GM21737 (cell line): ENCODE data around the gene ECHS1.
"Not testable (repeated sequence)": the region's sequence is repeated elsewhere in the genome, so short reads cannot be mapped to it uniquely, and the experiment has no call there.

Experiments
- ATAC-seq: cut with Tn5 transposase; IDR thresholded peaks from one replicate; pipeline ENCODE4 v1.9.1; 2021; ENCODE audit warnings: mild to moderate bottlenecking, moderate library complexity; ENCODE audit not compliant: unreplicated experiment

Gene ECHS1

DNA sequence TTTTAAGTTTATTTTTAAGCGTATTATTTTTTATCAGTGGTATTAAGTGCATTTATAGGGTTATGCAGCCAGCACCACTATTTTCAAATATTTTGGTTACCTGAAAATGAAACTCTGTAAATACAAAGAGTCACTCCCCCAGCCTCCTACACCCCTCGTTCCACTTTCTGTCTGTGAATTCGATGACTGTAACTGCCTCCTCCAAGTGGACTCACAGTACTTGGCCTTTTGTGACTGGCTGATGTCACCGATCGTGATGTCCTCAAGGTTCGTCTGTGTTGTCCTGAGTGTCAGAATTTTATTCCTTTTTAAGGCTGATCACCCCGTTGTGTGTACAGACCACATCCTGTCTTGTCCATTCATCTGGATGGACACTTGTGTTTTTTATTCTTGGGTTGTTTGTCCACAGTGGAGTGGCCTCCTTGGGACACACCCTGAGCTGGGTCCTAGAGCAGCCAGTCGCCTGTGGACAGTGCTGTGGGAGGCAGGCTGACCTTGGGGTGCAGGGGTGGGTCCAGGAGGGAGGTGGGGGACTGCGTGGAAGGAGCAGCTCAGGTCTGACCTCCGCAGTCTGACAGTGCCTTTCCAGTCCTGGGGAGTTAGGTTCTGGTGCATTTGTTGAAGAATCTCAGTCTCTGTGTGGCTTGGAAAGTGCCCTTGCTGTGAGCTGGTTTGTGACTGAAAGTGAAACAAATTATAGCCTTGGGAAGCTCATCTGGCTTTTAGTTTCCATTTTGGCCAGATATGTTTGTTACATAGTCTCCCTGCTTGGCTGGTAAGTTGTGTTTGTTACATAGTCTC is 27.7 kb upstream of the ECHS1 start:
- peak; percentile 51 for ATAC-seq

DNA sequence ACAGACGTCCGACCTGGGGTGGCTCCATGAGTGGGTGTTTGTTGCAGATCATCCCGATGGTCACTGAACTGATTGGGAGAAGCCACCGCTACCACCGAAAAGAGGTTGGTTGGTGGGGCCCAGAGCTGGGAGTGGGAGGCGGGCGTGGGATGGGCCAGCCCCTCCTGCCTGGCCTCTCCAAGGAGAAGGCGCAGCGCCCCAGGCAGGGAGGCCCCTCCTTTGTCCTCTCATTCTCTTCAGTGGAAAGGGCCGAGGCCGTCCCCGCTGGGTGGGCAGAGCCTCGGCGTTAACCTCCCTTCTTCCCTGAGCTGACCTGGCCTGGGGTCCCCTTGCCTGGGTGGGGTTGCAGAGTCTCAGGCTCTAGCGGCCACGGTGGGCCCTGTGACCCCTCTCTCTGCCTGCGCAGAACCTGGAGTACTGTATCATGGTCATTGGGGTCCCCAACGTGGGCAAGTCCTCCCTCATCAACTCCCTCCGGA is 26.0 kb upstream of the ECHS1 start:
- ATAC-seq: no peak

DNA sequence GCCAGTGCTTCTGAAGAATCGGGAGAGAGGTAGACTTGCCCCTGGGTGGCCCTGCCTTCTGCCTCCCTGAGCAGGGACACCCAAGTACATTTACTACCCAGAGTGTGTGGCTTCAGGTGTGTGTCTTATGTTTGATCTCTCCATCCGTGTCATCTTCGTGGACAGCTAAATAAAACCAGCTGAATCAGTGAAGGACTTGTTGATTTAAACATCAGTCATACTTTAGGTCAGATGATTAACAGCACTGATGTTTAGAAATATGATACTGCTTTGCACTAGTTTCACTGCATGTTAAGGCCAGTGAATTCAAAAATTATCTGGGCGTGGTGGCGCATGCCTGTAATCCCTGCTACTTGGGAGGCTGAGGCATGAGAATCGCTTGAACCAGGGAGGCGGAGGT is 24.8 kb upstream of the ECHS1 start:
- ATAC-seq: no peak

DNA sequence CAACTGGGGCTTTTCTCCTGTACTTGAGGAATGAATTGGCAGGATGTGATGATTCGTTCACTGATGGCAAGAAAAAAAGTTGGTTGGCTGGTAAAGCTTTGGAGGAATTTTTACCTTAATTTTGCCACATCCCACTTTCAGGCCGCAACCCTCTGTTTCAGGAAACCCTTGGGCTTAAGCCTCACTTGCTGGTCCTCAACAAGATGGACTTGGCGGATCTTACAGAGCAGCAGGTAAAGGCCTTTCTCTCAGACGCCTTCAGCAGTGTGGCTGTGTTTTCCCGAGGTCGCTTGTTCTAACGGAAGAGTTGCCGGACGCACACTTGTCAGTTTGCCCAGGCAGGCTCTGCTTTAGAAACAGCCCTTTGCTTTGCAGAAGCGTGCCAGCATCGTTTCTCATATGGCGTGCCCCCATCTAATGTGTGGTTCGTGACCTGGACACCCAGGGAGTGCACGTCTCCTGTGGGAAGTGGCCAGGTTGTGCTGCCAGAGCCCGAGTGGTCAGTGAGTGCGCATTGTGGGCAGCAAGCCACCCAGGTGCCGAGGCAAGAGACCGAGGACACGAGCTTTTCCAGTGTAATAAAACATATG is 23.0 kb upstream of the ECHS1 start:
- no peak for ATAC-seq

DNA sequence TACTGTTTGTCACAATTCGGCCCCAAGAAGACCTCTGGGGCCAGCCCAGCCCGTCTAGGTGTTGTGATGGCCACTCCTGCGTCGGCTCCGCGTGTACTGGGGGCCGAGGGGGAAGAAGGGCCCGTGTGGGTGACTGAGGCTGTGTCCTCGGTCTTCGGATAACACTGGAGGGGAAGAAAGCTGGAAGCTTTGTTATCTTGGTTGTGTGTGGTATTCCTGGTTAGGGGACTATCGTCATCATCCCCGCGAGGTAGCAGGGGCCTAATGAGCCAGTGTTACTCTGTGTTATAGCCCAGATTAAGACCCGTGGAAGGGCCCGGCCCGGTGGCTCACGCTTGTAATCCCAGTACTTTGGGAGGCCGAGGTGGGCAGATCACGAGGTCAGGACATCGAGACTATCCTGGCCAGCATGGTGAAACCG is 21.7 kb upstream of the ECHS1 start:
- no peak for ATAC-seq

DNA sequence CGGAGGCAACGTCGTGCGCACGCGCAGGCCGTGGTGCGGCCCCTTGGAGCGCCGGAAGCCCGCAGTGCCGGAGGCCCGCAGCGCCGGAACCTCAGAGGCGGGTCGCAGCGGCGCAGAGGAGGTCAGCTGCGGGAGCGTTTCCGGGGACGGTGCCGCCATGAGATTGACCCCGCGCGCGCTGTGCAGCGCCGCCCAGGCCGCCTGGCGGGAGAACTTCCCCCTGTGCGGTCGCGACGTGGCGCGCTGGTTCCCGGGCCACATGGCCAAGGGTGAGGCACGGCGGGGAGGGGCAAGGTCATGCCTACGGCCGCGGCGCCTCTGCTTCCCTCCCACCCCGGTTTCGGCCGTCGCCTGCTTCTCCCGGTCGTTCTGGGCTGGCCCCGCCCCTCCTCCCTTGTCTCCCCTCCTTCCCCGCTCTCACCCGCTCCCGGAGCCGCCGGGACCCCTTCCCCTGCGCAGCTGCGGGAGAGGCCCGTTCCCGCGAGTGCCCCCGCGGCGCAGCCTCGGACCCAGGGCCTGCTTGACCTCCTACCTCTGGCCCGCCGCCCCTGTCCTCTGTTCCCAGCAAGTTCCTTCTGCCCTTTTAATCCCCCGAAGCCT is 21.0 kb upstream of the ECHS1 start, which contains the start of gene MTG1:
Gene MTG1, plus strand, starts transcription at position 94 of the 600 bp plus-strand sequence. Its CDS starts 64 bp downstream, at position 158.
- ATAC-seq: peak; percentile 58

DNA sequence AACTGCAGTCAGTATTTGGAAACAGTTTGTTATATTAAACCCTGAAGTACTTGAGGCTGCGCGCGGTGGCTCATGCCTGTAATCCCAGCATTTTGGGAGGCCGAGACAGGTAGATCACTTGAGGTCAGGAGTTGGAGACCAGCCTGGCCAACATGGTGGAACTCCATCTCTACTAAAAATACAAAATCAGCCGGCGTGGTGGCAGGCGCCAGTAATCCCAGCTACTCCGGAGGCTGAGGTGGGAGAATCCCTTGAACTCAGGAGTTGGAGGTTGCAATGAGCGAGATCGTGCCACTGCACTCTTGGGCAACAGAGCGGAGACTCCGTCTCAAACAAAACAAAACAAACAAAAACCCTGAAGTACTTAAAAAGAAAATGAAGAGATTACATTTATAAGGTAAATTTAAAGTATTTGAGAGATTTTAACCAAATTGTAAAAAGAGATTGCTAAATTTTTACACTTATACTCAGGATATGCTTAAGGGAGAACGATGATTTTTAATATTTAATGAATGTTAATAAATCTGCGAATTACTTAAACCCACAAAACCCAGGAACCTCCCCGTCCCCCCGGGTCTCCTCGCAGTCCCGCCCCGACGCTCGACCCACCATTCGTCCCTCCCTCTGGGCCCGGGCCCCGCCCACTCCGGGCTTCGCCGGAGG is 20.4 kb upstream of the ECHS1 start:
- no peak for ATAC-seq

DNA sequence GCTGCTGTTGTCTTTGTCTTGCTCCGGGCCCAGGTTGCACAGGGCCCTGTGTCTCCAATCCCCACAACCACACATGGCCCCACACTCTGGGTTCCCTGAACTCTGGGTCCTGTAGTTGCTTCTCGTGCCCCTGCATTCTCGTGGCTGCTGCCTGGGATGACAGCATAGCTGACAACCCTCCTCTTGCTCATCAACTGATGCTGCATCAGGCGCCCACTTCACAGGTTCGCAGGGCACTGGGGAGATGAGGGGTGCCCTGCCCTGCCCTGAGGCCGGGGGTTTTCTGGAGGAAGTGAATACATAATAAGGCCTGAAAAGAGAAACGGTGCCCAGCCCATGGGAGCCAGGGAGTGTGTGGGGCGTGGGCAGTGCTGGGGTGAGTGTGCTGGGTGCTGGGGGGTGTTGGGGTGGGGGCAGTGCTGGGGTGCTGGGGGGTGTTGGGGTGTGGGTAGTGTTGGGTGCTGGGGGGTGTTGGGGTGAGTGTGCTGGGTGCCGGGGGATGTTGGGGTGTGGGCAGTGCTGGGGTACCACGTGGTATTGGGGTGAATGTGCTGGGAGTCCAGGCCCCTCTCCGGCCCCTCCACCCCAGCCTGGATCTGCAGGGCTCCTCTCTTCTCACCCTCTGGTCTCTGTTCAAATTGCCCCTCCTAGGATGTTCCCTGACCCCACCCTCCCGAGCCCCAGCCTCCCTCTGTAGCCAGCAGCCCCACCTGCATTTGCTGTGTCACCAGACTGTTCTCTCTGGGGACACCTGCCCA is 18.8 kb upstream of the ECHS1 start:
- no peak for ATAC-seq

DNA sequence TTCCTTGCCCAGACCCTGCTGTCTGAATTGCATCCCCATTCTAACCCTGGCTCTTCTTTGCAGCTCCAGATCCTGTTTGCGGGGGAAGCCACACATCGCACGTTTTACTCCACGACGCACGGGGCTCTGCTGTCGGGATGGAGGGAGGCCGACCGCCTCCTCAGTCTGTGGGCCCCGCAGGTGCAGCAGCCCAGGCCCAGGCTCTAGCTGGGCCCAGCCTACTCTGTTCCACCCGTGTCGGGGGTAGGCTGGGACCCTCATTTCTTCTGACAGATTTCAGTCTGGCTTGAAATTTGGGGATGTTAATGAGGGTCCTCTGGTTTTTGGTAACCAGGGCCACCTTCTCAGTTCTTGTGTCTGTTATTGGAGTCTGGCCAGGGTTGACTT is 18.1 kb upstream of the ECHS1 start:
- ATAC-seq: no peak

DNA sequence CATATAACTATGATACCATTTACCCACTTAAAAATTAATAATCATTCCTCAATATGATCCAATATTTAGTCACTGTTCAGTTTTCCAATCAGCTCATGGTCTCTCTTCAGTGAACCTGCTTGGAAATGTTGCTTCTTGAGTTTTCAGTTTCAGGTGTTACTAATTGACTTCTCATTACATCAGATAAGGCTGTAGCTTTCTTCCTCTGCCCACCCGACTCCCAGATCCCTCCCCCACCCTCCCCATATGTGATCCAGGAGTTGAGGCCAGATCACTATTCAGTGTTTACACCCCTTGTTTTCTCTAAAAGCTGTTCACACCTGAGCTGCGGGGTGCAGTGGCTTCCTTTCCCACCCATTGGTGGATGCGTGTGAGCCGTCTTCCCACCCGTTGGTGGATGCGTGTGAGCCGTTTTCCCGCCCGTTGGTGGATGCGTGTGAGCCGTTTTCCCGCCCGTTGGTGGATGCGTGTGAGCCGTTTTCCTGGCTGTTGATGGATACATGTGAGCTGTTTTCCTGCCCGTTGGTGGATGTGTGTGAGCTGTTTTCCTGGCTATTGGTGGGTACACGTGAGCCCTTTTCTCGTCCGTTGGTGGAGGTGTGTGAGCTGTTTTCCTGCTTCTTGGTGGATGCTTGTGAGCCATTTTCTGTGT is 17.6 kb upstream of the ECHS1 start:
- no peak for ATAC-seq

DNA sequence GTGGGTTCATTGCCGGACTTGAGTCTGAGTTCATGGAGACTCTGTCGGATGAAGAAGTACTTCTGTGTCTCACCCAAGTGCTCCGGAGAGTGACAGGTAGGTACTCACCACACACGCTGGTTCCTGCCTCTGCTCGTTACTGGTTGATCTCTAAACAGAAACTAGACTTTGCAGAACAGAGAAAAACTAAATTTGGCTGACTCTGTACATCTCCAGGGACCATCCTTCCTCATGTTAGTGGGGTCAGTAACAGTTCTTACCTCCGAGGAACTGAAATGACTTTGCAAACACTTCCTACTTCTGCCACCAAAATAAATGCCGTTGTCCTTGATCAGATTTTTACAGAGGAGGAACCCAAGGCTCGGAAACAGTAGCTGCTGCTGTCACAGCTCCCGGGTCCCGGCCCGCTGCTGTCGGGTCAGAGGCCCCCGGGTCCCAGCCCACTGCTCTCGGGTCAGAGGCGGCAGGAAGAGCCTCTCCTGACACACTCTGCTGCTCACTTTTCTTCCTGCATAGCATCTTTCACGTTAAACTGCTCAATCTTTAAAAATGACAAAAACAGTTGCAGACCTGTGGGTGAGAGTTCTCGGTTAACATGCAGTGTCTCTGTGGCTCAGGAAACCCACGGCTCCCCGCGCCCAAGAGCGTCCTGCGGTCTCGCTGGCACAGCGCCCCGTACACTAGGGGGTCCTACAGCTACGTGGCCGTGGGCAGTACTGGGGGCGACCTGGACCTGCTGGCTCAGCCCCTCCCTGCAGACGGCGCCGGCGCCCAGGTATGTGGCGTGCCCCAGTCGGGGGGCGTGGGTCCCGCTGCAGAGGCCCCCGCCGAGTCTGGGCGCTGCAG is 16.0 kb upstream of the ECHS1 start:
- ATAC-seq: peak; percentile 75

DNA sequence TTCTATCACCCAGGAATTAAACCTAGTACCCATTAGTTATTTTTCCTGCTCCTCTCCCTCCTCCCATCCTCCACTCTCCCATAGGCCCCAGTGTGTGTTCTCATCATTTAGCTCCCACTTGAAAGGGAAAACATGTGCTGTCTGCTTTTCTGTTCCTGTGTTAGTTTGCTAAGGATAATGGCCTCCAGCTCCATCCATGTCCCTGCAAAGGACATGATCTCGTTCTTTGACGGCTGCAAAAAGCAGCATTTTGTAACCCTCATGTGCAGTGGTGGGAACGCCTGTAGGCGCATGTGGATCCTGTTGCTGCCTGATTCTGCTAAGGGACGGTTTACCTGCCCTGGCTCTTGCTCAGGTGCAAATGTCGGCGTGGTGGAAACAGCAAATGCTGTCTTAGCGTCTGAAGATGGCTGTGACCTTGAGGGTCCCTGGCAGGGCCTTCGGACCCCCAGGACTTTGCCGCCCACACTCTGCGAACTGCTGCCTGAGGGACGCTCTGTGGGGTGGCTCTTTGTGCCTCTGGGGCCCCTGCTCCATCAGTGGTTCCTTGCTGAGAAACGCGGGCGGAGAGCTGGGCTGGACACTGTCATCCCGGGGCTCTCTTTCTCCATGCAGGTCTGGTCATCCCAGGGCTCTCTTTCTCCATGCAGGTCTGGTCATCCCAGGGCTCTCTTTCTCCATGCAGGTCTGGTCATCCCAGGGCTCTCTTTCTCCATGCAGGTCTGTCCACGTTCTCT is 15.2 kb upstream of the ECHS1 start:
- ATAC-seq: peak; percentile 7

DNA sequence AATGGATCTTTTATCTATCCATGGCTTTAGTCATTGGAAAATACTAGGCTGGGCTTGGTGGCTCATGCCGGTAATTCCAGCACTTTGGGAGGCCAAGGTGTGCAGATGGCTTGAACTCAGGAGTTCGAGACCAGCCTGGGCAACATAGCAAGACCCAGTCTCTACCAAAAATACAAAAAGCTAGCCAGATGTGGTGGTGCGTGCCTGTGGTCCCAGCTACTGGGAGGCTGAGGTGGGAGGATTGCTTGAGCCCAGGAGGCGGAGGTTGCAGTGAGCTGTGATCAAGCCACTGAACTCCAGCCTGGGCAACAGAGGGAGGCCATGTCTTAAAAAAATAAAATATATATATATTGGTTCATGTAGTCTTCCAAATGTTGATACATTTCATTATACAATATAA is 13.8 kb upstream of the ECHS1 start:
- not testable (repeated sequence) for ATAC-seq

DNA sequence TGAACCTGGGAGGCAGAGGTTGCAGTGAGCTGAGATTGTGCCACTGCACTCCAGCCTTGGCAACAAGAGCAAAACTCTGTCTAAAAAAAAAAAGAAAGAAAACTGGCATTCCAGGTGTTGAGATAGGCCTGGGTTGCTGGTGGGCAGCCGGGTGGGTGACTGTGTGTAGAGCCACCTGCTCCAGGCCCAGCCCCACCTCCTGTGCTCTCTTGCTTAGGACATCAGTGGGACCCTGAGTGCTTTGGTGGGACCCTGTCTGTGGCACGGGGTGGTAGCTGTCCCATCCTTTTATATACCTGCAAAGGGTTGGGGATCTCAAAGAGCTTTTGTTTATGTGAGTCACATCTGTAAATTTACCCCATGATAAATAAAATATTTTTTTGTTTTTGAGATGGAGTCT is 12.1 kb upstream of the ECHS1 start:
- ATAC-seq: no peak

DNA sequence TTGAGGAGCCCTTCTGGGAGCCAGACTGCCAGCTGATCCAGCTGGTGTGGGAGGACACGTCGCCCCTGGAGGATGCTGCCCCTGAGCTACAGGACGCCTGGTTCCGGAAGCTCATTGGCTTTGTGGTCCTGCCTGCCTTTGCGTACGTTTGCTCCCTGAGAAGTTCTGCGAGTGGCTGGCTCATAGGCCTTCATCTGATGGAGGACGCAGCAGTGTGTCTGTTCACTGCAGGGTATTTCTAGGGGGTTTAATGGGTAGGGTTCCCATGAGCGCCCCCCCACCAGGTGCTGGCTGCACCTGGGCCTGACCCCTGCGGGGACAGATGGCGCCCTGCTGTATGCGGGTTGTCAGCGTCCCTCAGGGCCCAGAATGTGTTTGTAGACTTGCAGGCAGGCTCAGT is 10.9 kb upstream of the ECHS1 start:
- no peak for ATAC-seq

DNA sequence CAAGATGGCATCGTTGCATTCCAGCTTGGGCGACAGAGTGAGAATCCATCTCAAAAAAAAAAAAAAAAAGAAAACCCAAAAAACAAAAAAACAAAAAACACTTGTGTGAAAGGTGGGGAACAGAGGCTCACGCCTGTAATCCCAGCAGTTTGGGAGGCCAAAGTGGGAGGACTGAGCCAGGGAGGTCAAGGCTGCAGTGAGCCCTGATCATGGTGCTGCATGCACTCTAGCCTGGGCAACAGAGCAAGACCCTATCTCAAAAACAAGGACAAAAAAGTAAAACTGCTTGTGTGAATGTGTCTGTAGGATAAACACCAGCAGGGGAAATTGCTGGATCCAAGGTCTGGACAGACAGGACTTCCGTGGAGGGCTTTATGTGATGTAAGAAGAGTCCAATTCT is 10.4 kb upstream of the ECHS1 start:
- no peak for ATAC-seq

DNA sequence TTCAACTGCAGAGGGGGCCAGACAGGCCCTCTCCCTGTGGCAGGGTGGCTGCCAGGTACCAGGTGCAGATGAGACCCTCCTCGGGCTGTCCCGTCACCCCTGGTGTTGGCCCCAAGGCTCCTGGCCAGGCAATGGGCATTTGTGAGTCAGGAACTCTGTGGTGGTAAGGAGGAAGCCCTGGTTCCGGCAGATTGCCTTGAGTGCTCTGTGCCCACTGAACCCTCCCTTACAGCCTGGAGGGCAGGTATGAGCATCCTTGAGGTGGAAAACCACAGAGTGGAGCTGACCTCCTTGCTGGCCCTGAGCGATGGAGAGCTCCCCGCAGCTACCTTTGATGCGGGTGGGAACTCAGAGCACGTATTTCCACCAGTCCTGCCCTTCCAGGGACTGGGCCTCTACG is 7.9 kb upstream of the ECHS1 start:
- no peak for ATAC-seq

DNA sequence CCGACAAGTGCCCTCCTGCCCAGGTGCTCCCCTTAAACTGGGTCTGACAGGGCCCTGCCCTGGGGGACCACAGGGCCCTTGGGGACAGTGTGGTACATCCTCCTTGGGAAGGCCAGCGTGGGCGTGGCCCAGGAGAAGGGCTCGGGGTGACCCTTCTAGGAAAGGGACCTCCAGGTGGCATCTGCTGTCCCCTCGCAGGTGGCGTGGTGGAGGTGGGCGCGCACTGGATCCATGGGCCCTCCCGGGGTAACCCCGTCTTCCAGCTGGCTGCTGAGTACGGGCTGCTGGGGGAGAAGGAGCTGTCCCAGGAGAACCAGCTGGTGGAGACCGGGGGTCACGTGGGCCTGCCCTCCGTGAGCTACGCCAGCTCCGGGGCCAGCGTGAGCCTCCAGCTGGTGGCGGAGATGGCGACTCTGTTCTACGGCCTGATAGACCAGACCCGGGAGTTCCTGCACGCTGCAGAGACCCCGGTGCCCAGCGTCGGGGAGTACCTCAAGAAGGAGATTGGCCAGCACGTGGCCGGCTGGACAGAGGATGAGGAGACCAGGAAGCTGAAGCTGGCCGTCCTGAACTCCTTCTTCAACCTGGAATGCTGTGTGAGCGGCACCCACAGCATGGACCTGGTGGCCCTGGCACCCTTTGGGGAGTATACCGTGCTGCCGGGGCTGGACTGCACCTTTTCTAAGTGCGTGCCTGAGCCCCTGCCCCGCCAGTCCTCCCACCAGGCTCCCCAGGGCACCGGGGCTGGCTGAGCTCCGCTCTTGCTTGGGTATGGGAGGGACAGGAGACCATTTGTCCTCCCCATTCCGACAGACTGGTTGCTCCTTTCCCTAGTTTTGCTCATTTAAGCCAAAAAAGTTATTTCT is 6.9 kb upstream of the ECHS1 start:
- no peak for ATAC-seq
